ENCODE results near the gene RNF138.

- TF ChIP-seq CTCF (IDR thresholded peaks at IDR 0.05) (no peak), POLR2AphosphoS5 (IDR thresholded peaks at IDR 0.05) (no peak), POLR2A (IDR thresholded peaks at IDR 0.05) (no peak)
Measured at GRCh38 chr18:32057624-32058165, 34.0 kb upstream of the RNF138 start.

All from transverse colon (tissue), 4 donors.